RWPE2 (cell line): ENCODE measurements around the gene ANKIB1.
A peak's percentile ranks its signal among the peaks of the same experiment; 100 is the strongest.

Experiments used
- ATAC-seq: fragments of 200-7000 bp; cut with Tn5 transposase; 3 replicates; pipeline ENCODE4 v1.9.1; 2021; ENCODE audit warnings: low read depth
- DNase-seq: peaks from one replicate; pipeline ENCODE4 v3.0.0-alpha.2; 2020; ENCODE audit warnings: low spot score
- H3K27ac ChIP-seq: fragments of 450-650 bp; 2 replicates; pipeline ENCODE4 v1.5.1; 2017; ENCODE audit warnings: mild to moderate bottlenecking; ENCODE audit not compliant: poor library complexity, severe bottlenecking
- H3K27me3 ChIP-seq: fragments of 250-450 bp; sonication (Bioruptor Pico); 2 replicates; pipeline ENCODE4 v1.5.1; 2021; ENCODE audit warnings: mild to moderate bottlenecking, moderate library complexity; ENCODE audit not compliant: insufficient read depth, poor library complexity, severe bottlenecking
- H3K36me3 ChIP-seq: fragments of 250-450 bp; sonication (Bioruptor Pico); 2 replicates; pipeline ENCODE4 v1.5.1; 2020; ENCODE audit warnings: low read depth, mild to moderate bottlenecking, moderate library complexity
- H3K4me1 ChIP-seq: fragments of 250-450 bp; sonication (Bioruptor Pico); 2 replicates; pipeline ENCODE4 v1.5.1; 2021; ENCODE audit warnings: mild to moderate bottlenecking, moderate library complexity; ENCODE audit not compliant: insufficient read depth, poor library complexity, severe bottlenecking
- H3K4me3 ChIP-seq: fragments of 250-450 bp; sonication (Bioruptor Pico); 2 replicates; pipeline ENCODE4 v1.5.1; 2021; ENCODE audit warnings: mild to moderate bottlenecking, moderate library complexity; ENCODE audit not compliant: severe bottlenecking
- H3K9me3 ChIP-seq: fragments of 250-450 bp; sonication (Bioruptor Pico); 2 replicates; pipeline ENCODE4 v1.5.1; 2021; ENCODE audit warnings: mild to moderate bottlenecking, moderate library complexity; ENCODE audit not compliant: severe bottlenecking
- TF ChIP-seq, protein P1 (sequence below): fragments of 450-650 bp; IDR thresholded peaks from one replicate; pipeline ENCODE4 v1.5.1; 2017; ENCODE audit warnings: mild to moderate bottlenecking, moderate library complexity; ENCODE audit not compliant: poor library complexity, severe bottlenecking

Gene ANKIB1, protein sequence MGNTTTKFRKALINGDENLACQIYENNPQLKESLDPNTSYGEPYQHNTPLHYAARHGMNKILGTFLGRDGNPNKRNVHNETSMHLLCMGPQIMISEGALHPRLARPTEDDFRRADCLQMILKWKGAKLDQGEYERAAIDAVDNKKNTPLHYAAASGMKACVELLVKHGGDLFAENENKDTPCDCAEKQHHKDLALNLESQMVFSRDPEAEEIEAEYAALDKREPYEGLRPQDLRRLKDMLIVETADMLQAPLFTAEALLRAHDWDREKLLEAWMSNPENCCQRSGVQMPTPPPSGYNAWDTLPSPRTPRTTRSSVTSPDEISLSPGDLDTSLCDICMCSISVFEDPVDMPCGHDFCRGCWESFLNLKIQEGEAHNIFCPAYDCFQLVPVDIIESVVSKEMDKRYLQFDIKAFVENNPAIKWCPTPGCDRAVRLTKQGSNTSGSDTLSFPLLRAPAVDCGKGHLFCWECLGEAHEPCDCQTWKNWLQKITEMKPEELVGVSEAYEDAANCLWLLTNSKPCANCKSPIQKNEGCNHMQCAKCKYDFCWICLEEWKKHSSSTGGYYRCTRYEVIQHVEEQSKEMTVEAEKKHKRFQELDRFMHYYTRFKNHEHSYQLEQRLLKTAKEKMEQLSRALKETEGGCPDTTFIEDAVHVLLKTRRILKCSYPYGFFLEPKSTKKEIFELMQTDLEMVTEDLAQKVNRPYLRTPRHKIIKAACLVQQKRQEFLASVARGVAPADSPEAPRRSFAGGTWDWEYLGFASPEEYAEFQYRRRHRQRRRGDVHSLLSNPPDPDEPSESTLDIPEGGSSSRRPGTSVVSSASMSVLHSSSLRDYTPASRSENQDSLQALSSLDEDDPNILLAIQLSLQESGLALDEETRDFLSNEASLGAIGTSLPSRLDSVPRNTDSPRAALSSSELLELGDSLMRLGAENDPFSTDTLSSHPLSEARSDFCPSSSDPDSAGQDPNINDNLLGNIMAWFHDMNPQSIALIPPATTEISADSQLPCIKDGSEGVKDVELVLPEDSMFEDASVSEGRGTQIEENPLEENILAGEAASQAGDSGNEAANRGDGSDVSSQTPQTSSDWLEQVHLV

DNA sequence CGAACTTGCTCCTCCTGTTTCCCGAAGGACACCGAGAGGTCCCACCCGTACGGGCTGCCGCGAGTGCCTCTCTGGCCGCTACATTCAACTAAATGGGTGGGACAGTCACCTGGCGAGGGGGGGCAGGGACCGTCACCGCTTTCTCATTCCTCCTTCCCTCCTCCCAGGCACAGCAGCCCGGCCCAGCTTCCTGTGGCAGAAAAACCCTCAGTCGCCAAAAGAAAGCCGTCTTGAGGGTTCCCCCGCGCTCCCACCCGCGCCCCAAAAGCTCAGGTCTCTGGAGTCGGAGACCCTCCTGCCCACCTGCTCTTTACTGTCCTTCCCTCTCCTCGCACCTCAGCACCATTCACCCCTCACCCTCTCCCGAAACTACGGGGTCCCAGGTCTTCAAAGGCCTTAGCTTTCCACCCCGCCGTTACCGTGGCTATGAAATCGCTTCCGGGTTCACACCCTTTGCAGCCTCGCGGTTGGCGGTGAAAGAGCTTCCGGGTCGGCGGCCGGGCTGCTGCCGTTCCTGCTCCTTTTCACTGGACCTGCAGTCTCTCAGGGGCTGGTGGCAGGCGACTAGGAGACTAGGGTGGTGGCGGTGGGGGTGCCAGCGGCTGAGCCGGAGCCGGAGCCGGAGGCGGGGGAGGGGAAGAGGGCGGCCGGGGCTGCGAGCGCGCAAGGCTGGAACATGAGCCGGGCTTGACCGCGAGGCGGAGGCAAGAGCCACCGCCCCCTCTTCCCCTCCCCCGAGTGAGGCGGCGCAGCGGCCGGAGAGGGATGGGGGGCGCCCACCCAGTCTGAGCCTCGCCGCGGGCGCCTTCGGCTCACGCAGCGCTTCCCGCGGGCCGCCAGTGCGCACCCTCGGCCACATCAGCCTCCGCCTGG lies at the start of gene ANKIB1, which contains the start of gene KRIT1:
ANKIB1 (plus strand) TSS at position 488 of the 873 bp plus-strand sequence. CDS start 49,005 bp downstream, outside the sequence.
KRIT1 (minus strand) TSS at position 428 of the 873 bp plus-strand sequence. CDS start 3,779 bp downstream, outside the sequence.
- Histone ChIP-seq H3K9me3 (no peaks in the 10 kb centered on the region), H3K36me3 (peaks cover 29% of the 10 kb centered on the region), H3K27ac (peak within 1 kb of the TSS; percentile 68), H3K27me3 (no peaks in the 10 kb centered on the region), H3K4me3 (peak within 1 kb of the TSS; percentile 54), H3K4me1 (peaks cover 17% of the 10 kb centered on the region)
- peak; percentile 84 for DNase-seq
- ATAC-seq: peak; percentile 83
- TF ChIP-seq, protein P1, sequence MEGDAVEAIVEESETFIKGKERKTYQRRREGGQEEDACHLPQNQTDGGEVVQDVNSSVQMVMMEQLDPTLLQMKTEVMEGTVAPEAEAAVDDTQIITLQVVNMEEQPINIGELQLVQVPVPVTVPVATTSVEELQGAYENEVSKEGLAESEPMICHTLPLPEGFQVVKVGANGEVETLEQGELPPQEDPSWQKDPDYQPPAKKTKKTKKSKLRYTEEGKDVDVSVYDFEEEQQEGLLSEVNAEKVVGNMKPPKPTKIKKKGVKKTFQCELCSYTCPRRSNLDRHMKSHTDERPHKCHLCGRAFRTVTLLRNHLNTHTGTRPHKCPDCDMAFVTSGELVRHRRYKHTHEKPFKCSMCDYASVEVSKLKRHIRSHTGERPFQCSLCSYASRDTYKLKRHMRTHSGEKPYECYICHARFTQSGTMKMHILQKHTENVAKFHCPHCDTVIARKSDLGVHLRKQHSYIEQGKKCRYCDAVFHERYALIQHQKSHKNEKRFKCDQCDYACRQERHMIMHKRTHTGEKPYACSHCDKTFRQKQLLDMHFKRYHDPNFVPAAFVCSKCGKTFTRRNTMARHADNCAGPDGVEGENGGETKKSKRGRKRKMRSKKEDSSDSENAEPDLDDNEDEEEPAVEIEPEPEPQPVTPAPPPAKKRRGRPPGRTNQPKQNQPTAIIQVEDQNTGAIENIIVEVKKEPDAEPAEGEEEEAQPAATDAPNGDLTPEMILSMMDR: no peak

DNA sequence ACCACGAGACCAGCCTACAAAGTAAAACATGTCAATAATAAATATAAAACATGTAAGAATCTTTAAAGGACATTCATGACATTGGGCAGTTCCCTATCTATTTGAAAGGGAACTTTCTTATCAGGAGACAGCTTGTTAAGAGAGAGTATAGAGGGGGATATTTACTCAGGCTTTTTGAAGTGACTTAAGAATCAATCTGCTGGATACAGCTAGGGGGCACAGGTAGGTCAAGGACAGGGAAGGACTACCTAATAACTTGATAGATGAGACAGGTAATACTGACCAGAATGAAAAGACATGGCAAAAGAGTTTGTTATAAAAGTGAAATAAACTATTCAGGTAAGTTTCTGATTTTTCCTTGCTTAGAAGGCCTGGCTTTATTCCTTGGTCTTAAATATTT lies 45.0 kb upstream of the ANKIB1 start:
- no peaks in the 10 kb centered on the region for H3K9me3 ChIP-seq
- peaks cover 49% of the 10 kb centered on the region for H3K36me3 ChIP-seq
- no peaks in the 10 kb centered on the region for H3K4me1 ChIP-seq
- TF ChIP-seq, protein P1: peak; percentile 25
- DNase-seq (no peak), ATAC-seq (no peak)
- no peak overlapping the region for H3K4me3 ChIP-seq
- no peaks in the 10 kb centered on the region for H3K27me3 ChIP-seq
- H3K27ac ChIP-seq: no peak overlapping the region

DNA sequence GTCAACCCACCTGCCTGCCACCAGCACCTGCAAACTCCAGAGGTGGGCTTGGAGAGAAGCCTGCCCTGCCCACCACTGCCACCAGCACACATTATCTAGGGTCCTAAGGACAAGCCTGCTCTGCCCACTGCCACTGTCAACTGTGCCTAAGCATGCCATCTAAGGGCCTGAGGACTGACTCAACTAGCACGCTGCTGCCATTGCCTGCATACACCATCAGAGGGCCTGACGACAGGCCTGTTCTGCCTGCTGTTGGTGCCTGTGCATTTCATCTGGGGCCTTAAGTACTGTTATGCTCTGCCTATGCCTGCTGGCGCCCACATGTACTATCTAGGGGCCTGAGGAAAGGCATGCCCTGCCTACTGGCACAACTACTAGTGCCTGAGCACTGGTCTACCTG lies 39.8 kb upstream of the ANKIB1 start:
- no peak for ATAC-seq
- no peaks in the 10 kb centered on the region for H3K4me1 ChIP-seq
- DNase-seq: no peak
- H3K27me3 ChIP-seq: no peaks in the 10 kb centered on the region
- no peak overlapping the region for H3K4me3 ChIP-seq
- peaks cover 88% of the 10 kb centered on the region for H3K36me3 ChIP-seq
- TF ChIP-seq, protein P1: no peak
- no peak overlapping the region for H3K27ac ChIP-seq
- peaks cover 6% of the 10 kb centered on the region for H3K9me3 ChIP-seq

DNA sequence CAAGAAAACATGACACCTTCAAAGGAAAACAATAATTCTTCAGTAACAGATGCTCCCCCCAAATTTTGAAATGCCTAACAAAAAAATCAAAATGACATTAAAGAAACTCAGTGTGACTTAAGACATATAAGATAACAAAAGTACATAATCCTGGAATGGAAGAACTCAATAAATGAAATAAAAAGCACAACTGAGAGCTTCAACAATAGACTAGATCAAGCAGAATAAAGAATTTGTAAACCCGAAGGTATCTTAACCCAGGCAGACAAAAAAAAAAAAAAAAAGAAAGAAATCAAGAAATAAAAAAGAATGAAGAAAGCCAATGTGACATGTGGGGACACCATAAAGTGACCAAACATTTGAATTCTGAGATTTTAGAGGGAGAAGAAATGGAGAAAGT lies 39.1 kb upstream of the ANKIB1 start:
- DNase-seq (no peak), ATAC-seq (no peak)
- no peaks in the 10 kb centered on the region for H3K27me3 ChIP-seq
- H3K9me3 ChIP-seq: peaks cover 6% of the 10 kb centered on the region
- H3K4me3 ChIP-seq: no peak overlapping the region
- TF ChIP-seq, protein P1: no peak
- no peaks in the 10 kb centered on the region for H3K4me1 ChIP-seq
- H3K36me3 ChIP-seq: peaks cover 88% of the 10 kb centered on the region
- H3K27ac ChIP-seq: no peak overlapping the region
